GM06990 (cell line): ENCODE results near the gene KMT2C.

Experiments used
- DNase-seq: peaks from one replicate; pipeline ENCODE4 v3.0.0-alpha.2; 2011; ENCODE audit not compliant: insufficient read length; ENCODE audit errors: extremely low read depth
- H3K27me3 ChIP-seq: replicated peaks from 2 replicates; pipeline ENCODE4 v1.6.0; 2011; ENCODE audit warnings: low read length; ENCODE audit not compliant: control insufficient read depth, insufficient read depth
- H3K36me3 ChIP-seq: 2 replicates; pipeline ENCODE4 v1.5.1; 2011; ENCODE audit warnings: low read length; ENCODE audit not compliant: control insufficient read depth, insufficient read depth
- H3K4me3 ChIP-seq: replicated peaks from 2 replicates; pipeline ENCODE4 v1.5.1; 2011; ENCODE audit warnings: low read depth, mild to moderate bottlenecking, control low read depth, low read length
- TF ChIP-seq, protein P1 (sequence below): IDR thresholded peaks from 2 replicates; pipeline ENCODE4 v1.5.1; 2011; ENCODE audit warnings: low read length, control low read depth, mild to moderate bottlenecking, inconsistent platforms; ENCODE audit not compliant: insufficient read depth, poor library complexity, severe bottlenecking

KMT2C gene

DNA sequence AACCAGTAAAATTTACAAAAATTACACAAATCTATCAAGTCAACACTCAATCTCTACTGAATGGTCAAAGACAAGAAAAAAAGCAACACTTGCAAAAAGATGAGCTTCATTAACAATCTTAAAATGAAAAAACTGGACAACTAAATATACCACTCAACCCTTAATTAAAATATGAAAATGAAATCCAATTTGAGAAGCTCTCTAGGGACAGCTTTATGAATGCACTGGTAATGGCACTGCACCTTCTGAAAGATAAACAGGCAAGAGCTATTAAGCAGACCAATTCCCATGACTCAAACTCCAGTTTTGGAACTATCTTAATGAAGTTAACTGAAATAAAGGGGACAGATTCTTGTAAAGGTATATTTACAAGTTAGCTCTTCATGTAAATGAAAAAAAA, 274.6 kb downstream of the KMT2C start:
- no peak overlapping the region for H3K4me3 ChIP-seq
- H3K36me3 ChIP-seq = peaks cover 8% of the 10 kb centered on the region
- TF ChIP-seq, protein P1, sequence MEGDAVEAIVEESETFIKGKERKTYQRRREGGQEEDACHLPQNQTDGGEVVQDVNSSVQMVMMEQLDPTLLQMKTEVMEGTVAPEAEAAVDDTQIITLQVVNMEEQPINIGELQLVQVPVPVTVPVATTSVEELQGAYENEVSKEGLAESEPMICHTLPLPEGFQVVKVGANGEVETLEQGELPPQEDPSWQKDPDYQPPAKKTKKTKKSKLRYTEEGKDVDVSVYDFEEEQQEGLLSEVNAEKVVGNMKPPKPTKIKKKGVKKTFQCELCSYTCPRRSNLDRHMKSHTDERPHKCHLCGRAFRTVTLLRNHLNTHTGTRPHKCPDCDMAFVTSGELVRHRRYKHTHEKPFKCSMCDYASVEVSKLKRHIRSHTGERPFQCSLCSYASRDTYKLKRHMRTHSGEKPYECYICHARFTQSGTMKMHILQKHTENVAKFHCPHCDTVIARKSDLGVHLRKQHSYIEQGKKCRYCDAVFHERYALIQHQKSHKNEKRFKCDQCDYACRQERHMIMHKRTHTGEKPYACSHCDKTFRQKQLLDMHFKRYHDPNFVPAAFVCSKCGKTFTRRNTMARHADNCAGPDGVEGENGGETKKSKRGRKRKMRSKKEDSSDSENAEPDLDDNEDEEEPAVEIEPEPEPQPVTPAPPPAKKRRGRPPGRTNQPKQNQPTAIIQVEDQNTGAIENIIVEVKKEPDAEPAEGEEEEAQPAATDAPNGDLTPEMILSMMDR = no peak
- no peaks in the 10 kb centered on the region for H3K27me3 ChIP-seq
- no peak for DNase-seq

DNA sequence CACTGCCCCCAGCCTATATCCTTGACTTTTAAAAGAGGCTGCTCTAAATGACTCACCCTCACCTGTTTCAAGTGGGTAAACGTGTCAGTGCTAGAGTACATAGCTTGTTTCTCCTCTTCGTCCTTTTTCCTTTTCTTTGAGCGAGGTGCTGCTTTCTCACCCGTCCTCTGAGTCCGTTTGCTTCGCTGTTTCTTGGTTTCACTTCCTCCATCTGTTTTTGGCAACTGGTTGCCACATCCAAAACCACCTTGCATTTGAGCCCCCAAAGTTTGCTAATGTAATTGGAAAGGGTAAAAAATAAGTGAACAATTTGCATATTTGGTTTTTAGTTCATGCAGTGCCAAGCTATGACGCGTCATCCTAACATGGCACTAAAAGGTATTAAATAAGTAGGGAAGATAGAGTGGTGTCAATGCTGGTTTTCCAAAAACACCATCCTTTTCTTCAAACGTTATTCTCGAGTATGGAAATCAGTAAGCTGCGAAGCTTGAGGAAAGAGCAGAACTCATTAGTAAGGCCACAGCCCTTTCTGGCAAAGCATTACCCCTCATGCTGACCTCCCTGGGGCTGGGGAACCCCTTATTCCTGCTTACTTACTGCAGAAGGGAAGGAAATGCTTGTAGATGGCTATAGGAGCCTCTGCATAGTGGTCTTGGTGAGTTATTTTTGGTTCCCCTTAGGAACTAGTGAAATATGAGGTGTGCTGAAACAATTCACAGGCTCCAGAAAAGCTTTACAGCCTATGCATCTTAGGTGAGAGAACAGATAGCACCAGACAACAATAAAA, 276.8 kb downstream of the KMT2C start:
- TF ChIP-seq, protein P1 = no peak

DNA sequence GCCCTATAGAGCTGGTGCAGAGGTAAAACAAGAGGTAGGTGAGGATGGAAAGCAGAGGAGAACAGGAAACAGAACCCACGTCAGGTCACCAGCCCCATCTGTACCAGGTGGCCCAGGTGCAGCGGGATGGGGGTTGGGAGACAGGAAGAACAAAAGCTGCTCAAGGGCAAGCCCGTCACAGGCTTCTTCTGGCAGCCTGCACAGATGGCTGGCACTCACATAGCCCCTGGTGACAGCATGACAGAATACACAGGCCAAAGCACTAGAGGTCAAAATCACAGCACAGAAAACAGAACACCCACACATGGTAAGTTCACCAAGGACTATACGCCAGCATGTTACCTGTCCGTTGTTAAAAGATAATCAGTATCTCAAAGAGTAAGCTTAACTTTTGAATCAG, 283.5 kb downstream of the KMT2C start:
- Histone ChIP-seq H3K4me3 (no peak overlapping the region), H3K27me3 (no peaks in the 10 kb centered on the region), H3K36me3 (peaks cover 17% of the 10 kb centered on the region)
- DNase-seq = no peak
- TF ChIP-seq, protein P1 = no peak

More for the DNA sequence above, 276.8 kb downstream of the KMT2C start:
- H3K4me3 ChIP-seq = peak overlapping the region; percentile 39
- H3K27me3 ChIP-seq = no peaks in the 10 kb centered on the region
- peaks cover 10% of the 10 kb centered on the region for H3K36me3 ChIP-seq
- DNase-seq = peak; percentile 69

DNA sequence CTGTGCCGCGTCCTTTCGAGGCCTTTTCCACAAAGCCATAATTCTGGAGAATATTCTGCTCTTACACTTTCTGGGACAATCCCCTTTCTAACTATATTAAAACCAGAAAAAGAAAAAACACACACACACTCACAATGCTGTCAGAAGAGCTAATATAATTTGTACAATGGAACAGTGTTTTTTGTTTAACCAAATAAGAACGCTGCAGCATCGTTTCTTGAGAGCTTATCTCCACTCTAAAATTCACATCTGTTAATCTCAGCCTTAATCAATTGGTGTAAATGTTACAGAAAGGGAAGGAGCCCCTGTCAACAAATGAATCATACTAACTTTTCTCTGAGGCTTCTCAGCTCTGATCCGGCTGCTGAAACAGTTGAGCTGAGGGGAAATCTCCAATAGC, 286.4 kb downstream of the KMT2C start:
- no peak overlapping the region for H3K4me3 ChIP-seq
- H3K27me3 ChIP-seq = no peaks in the 10 kb centered on the region
- no peak for DNase-seq
- TF ChIP-seq, protein P1 = no peak
- H3K36me3 ChIP-seq = peaks cover 22% of the 10 kb centered on the region

DNA sequence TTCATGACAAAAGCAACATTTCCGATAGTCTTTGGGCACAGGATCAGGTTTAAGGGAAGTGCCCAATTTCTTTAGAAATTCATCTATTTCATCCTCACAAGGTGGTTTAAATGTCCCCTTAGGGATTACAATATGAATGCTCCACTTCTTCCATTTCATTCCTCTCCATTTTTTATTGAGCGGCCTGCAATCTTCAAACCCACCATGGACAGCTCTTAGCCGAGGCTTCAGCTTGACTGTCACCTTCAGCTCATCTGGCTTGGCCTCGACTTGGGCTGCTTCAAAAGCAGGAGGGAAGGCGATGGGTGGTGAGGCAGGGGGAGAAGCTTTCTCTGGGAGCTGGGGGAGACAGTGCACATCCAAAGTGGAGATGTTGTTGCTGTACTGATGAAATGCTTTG, 287.1 kb downstream of the KMT2C start:
- Histone ChIP-seq H3K36me3 (peaks cover 22% of the 10 kb centered on the region), H3K27me3 (no peaks in the 10 kb centered on the region), H3K4me3 (no peak overlapping the region)
- TF ChIP-seq, protein P1 = no peak
- DNase-seq = no peak
